ENCODE measurements around the gene RNF121. TPM values are rescaled to one million over a fixed set of nuclear protein-coding genes. Genes with fewer than 3 reads are reported as not detected.

RNF121 gene
- total RNA-seq, 1 donor from 2014 or later = 101 TPM

DNA sequence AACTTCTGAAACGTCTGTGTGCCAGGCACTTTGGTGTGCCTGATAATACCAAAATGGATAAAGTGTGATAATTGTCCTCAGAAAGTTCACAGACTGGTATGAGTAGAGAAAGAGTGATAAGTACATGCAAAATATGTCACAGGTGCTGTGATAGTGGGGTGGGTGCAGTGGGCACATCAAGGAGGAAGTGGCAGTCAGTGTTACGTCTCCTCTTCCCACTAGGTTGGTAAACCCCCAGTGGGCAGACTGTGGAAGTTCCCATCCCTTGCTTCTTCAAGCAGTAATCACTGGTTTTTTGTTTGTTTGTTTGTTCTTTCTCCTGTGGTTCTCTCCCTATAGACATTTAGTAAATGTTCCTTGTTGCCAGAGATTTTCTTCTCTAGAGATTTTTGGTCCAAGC, 5.4 kb downstream of the RNF121 start:
- DNase-seq (ENCODE audit: low read depth, low spot score) = no peak

DNA sequence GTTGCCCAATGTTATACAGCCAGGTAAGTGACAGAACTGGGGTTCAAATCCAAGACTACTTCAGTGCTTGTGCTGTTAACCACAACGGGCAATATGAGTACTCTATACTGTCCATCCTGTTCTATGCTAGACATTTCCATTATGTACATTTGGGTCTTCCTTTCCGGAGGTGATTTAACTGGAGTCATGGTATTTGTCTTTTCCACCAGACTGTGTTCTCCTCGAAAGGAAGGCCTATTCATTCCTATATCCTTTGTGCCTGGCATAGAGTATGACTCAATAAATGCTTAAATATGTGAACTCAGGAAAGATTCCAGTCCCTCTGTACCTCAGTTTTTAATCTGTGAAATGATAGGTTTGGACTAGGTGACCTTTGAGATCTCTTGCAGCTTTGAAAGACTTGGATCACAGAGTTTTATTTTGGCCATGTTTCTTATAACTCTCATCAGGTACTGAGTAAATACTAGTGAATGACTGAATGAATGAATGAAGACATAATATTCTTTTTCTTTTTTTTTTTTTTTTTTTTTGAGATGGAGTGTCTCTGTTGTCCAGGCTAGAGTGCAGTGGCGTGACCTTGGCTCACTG, 6.6 kb downstream of the RNF121 start:
- no peak for DNase-seq (ENCODE audit: low read depth, low spot score)

- DNase-seq (ENCODE audit: low read depth, low spot score) = peak; percentile 64
These were observed 8.0 kb downstream of the RNF121 start for GRCh38 chr11:71936825-71937224.

- DNase-seq (ENCODE audit: low read depth, low spot score) = no peak
These were observed 9.0 kb downstream of the RNF121 start for GRCh38 chr11:71937826-71938225.

GRCh38 chr11:71940561-71941219, 11.8 kb downstream of the RNF121 start:
- DNase-seq (ENCODE audit: low read depth, low spot score) = no peak

DNA sequence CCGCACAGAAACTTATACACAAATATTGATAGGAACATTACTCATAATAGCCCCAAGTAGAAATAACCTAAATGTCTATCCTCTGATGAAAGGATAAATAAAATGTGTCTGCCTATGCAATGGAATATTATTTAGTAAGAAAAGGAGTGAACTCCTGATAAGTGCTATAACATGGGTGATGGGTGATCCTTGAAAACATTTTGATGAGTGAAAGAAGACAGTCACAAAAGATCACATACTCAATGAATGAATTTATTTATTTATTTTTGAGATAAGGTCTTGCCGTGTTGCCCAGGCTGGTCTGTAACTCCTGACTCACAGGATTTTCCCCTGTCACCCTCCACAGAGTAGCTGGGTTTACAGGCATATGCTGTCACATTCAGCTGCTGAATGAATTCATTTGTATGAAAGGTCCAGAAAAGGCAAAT, 17.3 kb downstream of the RNF121 start:
- no peak for DNase-seq (ENCODE audit: low read depth, low spot score)

DNA sequence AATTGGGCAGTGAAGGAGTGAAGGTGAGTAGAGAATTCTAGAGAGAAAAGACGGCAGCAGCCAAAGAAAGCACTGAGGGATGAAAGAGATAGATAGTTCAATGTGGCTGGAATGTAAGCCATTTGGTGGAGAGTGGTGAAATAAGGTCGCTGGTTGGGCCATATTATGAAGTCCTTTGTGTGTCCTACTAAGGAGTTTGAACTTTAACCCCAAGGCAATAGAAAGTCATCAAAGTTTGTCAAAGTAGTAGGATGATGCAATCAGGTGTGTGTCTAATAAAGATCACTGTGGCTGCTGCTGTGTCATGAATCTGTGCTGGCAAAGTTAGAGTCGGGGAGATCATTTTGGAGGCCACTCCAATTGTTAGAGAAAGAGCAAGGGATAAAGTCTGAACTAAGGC, 18.7 kb downstream of the RNF121 start:
- no peak for DNase-seq (ENCODE audit: low read depth, low spot score)

- DNase-seq (ENCODE audit: low read depth, low spot score) = no peak
These were observed 19.6 kb downstream of the RNF121 start for GRCh38 chr11:71948314-71949027.

GRCh38 chr11:71949034-71949433, 20.2 kb downstream of the RNF121 start:
- DNase-seq (ENCODE audit: low read depth, low spot score) = no peak

DNA sequence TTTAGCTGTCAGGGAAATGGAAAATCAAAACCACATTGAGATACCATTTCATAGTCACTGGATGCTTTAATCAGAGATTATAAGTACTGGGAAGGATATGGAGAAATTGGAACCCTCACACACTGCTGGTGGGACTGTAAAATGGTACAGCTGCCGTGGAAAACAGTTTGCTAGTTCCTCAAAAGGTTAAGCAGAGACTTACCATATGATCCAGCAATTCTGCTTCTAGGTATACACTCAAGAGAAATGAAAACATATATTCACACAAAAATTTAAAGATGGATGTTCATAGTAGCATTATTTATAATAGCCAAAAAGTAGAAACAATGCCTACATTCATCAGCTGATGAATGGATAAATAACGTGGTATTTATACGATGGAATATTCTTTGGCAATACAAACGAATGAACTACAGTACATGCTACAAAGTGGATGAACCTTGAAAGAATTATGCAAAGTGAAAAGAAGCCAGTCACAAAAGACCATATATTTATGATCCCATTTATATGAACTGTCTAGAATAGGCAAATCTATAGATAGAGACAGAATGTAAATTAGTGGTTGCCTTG, 23.0 kb downstream of the RNF121 start:
- DNase-seq (ENCODE audit: low read depth, low spot score) = no peak

- no peak for DNase-seq (ENCODE audit: low read depth, low spot score)
These were observed 27.1 kb downstream of the RNF121 start for GRCh38 chr11:71955898-71956456.

DNA sequence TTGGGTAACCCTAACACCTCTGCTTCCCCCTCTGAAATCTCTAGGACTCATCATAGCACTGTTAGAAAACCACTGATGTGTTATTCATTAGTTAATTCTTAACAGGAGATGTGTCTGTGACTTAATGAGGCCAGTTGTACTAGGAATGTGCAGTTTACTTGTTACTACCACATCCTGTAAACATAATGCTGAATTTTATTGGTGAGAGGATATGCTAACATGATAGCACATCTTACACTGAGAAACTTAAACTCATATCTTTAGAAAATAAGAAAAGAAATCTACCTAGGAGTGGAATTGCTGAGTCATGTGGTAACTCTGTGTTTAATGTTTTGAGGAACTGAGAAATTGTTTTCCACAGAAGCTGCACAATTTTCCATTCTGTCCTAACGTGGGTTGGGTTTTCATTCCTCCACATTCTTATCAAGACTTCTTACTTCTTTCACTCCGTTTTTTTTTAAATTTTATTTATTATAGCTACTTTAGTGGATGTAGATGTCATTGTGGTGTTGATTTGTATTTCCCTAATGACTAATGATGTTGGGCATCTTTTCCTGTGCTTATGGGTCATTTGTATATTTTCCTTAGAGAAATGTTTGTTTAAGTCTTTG, 33.7 kb downstream of the RNF121 start:
- no peak for DNase-seq (ENCODE audit: low read depth, low spot score)

GRCh38 chr11:71963468-71963867, 34.6 kb downstream of the RNF121 start:
- no peak for DNase-seq (ENCODE audit: low read depth, low spot score)

DNA sequence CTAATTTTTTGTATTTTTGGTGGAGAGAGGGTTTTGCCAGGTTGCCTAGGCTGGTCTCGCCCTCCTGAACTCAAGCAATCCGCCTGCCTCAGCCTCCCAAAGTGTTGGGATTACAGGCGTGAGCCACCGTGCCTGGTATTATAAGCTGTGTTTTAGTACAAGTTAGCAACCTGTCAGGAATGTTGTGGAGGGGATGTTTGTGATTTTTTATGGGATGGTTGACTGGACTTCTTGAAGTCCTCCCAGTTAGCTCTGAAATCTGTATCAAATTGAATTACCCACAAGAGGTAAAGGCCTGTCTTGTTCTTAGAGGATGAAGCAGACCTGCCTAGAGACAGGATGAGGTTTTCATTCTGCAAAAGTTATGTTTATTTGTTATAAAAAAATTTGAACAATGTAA, 35.8 kb downstream of the RNF121 start:
- DNase-seq (ENCODE audit: low read depth, low spot score) = no peak

DNA sequence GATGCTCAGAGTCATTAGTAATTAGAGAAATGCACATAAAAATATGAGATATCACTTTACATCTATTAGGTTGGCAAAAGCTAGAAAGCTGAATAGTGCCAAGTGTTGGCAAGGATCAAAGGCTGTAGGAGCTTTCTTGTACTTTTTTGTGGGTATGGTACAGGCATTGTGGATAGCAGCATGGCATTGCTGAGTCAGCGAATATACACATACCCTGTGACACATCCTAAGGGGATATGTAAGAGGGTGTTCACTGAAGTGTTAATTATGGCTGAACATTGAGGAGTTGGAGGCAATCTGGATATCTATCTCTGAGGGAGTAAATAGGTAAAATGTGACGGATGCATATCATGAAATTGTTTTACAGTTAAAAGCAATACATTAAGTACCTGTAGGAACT, 42.8 kb downstream of the RNF121 start:
- no peak for DNase-seq (ENCODE audit: low read depth, low spot score)

DNA sequence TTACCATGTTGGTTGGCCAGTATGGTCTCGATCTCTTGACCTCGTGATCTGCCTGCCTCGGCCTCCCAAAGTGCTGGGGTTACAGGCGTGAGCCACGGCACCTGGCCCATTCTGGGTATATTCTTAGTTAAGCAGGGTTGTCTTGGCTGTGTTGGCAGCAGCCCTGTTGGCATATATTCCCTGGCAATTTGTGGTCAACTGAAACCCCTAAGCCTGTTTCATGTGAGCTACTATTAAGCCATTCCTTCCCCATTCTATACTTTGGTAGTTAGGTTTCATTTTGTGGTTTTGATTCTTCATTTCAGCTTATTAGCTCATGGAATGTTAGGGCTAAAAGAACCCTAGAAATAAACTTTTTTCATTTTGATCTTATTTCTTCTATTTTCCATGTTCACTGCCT, 47.7 kb downstream of the RNF121 start:
- DNase-seq (ENCODE audit: low read depth, low spot score) = no peak

- DNase-seq (ENCODE audit: low read depth, low spot score) = no peak
These were observed 48.2 kb downstream of the RNF121 start for GRCh38 chr11:71977090-71977489.

- no peak for DNase-seq (ENCODE audit: low read depth, low spot score)
These were observed 49.0 kb downstream of the RNF121 start for GRCh38 chr11:71977743-71978418.

DNA sequence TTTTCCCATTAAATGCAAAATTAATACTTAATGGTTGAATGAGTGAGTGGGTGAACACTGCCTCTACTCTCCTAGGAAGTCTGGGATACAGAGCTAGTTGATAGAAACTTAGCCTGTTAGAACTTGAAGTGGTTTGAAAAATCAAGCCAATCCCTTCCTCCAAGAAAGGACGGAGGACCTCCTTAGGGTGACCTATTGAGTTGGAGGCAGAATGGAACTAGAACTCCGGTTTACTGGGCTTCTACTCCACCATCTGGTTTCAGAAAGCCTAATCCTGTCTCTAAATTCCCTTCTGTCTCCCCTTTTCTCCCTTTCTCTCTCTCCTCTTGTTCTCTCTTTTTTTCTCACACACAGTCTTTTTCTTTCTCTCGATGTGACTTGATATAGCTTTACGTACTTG, 50.2 kb downstream of the RNF121 start:
- DNase-seq (ENCODE audit: low read depth, low spot score) = no peak

- no peak for DNase-seq (ENCODE audit: low read depth, low spot score)
These were observed 50.8 kb downstream of the RNF121 start for GRCh38 chr11:71979602-71980001.

- DNase-seq (ENCODE audit: low read depth, low spot score) = no peak
These were observed 57.3 kb downstream of the RNF121 start for GRCh38 chr11:71986131-71986530.
